Chondrocyte (in vitro differentiated cells): ENCODE measurements around the gene LRRC8E. TPM values are rescaled to one million over a fixed set of nuclear protein-coding genes. Genes with fewer than 3 reads are reported as not detected.

ENCODE experiments used
- DNase-seq: peaks from one replicate; pipeline ENCODE4 v3.0.0; 2021; ENCODE audit warnings: mixed read lengths, low spot score
- H3K27ac Mint-ChIP-seq: one replicate; pipeline ENCODE4 v1.8.0; 2021; ENCODE audit warnings: mild to moderate bottlenecking, moderate library complexity, mixed read lengths; ENCODE audit not compliant: unreplicated experiment
- H3K27me3 Mint-ChIP-seq: 2 replicates; pipeline ENCODE4 v1.8.0; 2021; ENCODE audit warnings: low read depth, mixed read lengths
- H3K36me3 Mint-ChIP-seq: 2 replicates; pipeline ENCODE4 v1.8.0; 2021; ENCODE audit warnings: low read depth, mixed read lengths
- H3K4me1 Mint-ChIP-seq: 2 replicates; pipeline ENCODE4 v1.8.0; 2021; ENCODE audit warnings: low read depth, mild to moderate bottlenecking, mixed read lengths
- H3K4me3 Mint-ChIP-seq: one replicate; pipeline ENCODE4 v1.8.0; 2021; ENCODE audit warnings: mild to moderate bottlenecking, moderate library complexity, mixed read lengths; ENCODE audit not compliant: unreplicated experiment
- H3K9me3 Mint-ChIP-seq: 2 replicates; pipeline ENCODE4 v1.8.0; 2021; ENCODE audit warnings: low read depth, mixed read lengths
- total RNA-seq: library from RNA; stranded (reverse); gene quantifications from 3 replicates; pipeline ENCODE4 v1.2.1, GENCODE V29; 2021
- TF ChIP-seq, protein P1 (sequence below): fragments of 200-600 bp; sonication (generic); IDR thresholded peaks from 2 replicates; pipeline ENCODE4 v1.5.0; 2021; ENCODE audit warnings: antibody characterized with exemption, mild to moderate bottlenecking, moderate library complexity

The LRRC8E gene
- total RNA-seq, 1 donor from 2014 or later, result 6.9 TPM

DNA sequence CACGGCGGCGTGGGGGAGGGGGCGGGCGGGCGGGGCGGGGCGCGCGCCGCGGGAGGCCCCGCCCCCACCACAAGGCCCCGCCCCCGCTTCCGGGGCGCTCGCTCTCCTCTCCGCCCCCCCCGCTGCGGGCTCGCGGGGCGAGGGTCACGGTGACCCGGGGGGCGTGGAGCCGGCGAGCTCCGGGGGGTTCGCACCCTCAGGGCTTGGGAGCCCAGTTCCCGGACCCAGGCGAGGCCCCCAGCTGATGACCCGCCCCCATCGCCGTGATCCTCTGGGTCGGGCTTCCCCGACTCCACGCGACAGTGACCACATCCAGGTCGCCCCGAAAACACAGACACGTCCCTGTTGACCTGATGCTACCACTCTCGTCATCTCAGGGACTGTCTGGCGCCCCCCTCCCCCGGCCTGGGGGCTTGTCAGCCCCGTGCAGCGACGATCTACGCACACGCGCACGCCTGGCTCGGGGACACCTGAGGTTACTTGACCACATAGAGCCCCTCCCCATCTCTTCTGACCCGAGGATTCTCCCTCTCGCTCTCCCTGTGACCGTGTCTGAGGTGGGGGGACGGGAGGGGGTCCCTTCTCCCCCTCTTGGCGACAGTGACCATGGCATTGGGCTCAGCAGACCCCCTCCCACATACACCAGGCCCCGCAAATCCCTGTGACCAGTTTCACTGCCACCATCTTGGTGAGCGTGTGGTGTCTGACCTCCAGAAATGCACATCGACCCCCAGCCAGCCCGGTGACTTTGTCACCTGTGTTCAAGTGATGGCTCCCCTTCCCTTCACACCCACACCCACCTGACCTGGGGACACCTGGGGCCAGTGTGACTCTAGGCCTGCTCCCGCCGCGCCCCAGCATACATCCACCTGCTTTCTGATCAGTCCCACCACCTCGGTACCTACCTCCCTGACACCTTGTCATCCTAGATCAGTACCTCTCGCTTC lies 16.0 kb downstream of the LRRC8E start:
- H3K36me3 Mint-ChIP-seq, result peaks cover 6% of the 10 kb centered on the region
- peak overlapping the region; percentile 81 for H3K27ac Mint-ChIP-seq
- no peaks in the 10 kb centered on the region for H3K9me3 Mint-ChIP-seq
- TF ChIP-seq, protein P1, sequence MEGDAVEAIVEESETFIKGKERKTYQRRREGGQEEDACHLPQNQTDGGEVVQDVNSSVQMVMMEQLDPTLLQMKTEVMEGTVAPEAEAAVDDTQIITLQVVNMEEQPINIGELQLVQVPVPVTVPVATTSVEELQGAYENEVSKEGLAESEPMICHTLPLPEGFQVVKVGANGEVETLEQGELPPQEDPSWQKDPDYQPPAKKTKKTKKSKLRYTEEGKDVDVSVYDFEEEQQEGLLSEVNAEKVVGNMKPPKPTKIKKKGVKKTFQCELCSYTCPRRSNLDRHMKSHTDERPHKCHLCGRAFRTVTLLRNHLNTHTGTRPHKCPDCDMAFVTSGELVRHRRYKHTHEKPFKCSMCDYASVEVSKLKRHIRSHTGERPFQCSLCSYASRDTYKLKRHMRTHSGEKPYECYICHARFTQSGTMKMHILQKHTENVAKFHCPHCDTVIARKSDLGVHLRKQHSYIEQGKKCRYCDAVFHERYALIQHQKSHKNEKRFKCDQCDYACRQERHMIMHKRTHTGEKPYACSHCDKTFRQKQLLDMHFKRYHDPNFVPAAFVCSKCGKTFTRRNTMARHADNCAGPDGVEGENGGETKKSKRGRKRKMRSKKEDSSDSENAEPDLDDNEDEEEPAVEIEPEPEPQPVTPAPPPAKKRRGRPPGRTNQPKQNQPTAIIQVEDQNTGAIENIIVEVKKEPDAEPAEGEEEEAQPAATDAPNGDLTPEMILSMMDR, result no peak
- no peaks in the 10 kb centered on the region for H3K27me3 Mint-ChIP-seq
- no peak for DNase-seq
- H3K4me1 Mint-ChIP-seq, result peaks cover 27% of the 10 kb centered on the region
- peak overlapping the region; percentile 89 for H3K4me3 Mint-ChIP-seq

DNA sequence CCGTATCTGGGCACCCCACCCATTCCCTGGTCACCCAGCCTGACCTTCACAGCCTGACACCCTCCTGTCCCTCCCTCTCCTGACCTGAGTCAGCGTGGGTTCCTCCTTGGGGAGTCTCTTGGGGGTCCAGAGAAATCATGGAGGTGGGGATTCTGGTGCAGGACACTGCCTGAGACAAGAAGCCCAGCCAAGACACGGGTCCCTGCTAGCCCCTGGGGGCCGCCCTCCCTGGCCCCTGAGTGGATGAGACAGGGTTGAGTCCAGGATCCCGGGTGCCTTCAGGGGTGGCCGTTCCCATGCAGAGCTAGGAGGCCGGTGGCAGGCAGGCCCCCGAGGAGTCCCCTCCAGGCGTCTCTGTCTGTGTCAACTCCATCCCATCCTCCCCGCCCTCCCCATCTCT lies 17.0 kb downstream of the LRRC8E start:
- H3K4me1 Mint-ChIP-seq, result peaks cover 27% of the 10 kb centered on the region
- H3K4me3 Mint-ChIP-seq, result peak overlapping the region; percentile 82
- TF ChIP-seq, protein P1, result no peak
- no peaks in the 10 kb centered on the region for H3K9me3 Mint-ChIP-seq
- H3K36me3 Mint-ChIP-seq, result peaks cover 1% of the 10 kb centered on the region
- peak; percentile 90 for DNase-seq
- peak overlapping the region; percentile 41 for H3K27ac Mint-ChIP-seq
- no peaks in the 10 kb centered on the region for H3K27me3 Mint-ChIP-seq

DNA sequence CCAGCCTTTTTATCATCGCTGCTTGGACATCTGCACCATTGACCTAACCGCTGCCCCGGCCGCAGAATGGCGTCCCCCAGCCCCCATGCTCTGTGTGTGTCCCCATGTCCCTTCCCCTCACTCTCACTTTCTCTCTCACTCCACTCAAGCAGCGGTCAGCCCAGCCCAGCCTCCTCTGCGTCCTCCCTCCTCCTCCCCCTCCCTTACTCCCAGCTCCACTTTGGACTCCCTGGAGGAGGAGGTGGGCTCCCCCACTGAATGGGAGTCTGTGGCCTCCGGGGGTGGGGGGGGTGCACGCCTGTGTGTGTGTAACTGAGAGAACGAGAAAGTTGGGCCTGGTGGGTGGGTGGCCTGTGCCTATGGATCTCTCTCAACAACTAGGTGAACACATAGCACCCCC lies 17.5 kb downstream of the LRRC8E start:
- DNase-seq, result no peak
- peak overlapping the region; percentile 66 for H3K4me3 Mint-ChIP-seq
- no peaks in the 10 kb centered on the region for H3K9me3 Mint-ChIP-seq
- H3K4me1 Mint-ChIP-seq, result peaks cover 27% of the 10 kb centered on the region
- peaks cover 4% of the 10 kb centered on the region for H3K36me3 Mint-ChIP-seq
- H3K27ac Mint-ChIP-seq, result peak overlapping the region; percentile 78
- H3K27me3 Mint-ChIP-seq, result no peaks in the 10 kb centered on the region
- TF ChIP-seq, protein P1, result no peak

DNA sequence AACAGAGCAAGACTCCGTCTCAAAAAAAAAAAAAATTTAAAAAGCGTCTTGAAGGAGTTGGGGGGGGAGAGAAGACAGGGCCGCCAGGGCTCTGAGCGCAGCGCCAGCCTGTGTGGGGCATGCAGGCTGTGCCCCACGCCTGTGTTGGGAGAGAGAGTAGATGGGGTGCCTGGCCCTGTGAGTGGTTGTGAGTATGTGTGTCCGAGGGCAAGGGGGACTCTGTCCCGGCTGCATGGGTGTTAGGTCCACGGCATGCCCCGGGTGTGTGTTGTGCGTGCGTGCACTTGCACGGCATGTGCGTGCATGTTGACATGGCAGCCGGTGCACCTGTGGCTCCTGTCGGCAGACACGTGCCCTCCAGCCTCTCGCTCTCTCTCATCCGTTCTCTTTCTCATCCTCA lies 18.8 kb downstream of the LRRC8E start:
- Mint-ChIP-seq H3K27me3 (no peaks in the 10 kb centered on the region), H3K9me3 (no peaks in the 10 kb centered on the region), H3K36me3 (peaks cover 10% of the 10 kb centered on the region), H3K4me3 (no peak overlapping the region), H3K27ac (no peak overlapping the region), H3K4me1 (peaks cover 27% of the 10 kb centered on the region)
- TF ChIP-seq, protein P1, result no peak
- DNase-seq, result peak; percentile 82

DNA sequence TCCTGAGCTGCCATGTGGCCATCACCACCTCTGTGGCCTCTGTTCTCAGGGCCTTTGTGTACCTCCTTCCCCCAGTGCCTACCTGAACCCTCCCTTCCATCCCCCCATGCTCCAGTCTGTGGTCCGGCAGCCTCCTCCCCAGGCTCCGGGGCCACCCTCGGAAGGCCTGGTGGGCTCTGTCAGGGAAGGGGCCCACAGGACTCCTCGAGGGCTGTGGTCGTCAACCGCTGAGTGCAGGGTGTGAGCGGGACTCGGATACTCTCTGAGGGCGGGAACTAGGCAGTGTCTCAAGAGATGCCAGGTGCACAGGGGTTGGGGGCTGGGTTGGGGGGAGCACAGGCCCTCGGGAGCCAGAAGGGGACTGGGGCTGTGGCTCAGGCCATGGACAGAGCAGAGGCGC lies 19.2 kb downstream of the LRRC8E start:
- Mint-ChIP-seq H3K4me1 (peaks cover 24% of the 10 kb centered on the region), H3K27me3 (no peaks in the 10 kb centered on the region), H3K36me3 (peaks cover 10% of the 10 kb centered on the region), H3K4me3 (no peak overlapping the region), H3K9me3 (no peaks in the 10 kb centered on the region), H3K27ac (no peak overlapping the region)
- TF ChIP-seq, protein P1, result no peak
- no peak for DNase-seq
